Choroid plexus epithelial cell (primary cell): ENCODE data around the gene C16orf90.

Experiments used
- DNase-seq: peaks from one replicate; pipeline ENCODE4 v3.0.0-alpha.2; 2010; ENCODE audit warnings: low read depth
- H3K4me3 ChIP-seq: 2 replicates; pipeline ENCODE4 v1.5.1; 2011; ENCODE audit warnings: low read depth, mild to moderate bottlenecking, control low read depth, low read length, moderate library complexity
- TF ChIP-seq, protein P1 (sequence below): conservative IDR thresholded peaks from 2 replicates; pipeline ENCODE4 v1.5.1; 2011; ENCODE audit warnings: low read depth, mild to moderate bottlenecking, control low read depth, inconsistent platforms, low read length, moderate library complexity

C16orf90 gene

DNA sequence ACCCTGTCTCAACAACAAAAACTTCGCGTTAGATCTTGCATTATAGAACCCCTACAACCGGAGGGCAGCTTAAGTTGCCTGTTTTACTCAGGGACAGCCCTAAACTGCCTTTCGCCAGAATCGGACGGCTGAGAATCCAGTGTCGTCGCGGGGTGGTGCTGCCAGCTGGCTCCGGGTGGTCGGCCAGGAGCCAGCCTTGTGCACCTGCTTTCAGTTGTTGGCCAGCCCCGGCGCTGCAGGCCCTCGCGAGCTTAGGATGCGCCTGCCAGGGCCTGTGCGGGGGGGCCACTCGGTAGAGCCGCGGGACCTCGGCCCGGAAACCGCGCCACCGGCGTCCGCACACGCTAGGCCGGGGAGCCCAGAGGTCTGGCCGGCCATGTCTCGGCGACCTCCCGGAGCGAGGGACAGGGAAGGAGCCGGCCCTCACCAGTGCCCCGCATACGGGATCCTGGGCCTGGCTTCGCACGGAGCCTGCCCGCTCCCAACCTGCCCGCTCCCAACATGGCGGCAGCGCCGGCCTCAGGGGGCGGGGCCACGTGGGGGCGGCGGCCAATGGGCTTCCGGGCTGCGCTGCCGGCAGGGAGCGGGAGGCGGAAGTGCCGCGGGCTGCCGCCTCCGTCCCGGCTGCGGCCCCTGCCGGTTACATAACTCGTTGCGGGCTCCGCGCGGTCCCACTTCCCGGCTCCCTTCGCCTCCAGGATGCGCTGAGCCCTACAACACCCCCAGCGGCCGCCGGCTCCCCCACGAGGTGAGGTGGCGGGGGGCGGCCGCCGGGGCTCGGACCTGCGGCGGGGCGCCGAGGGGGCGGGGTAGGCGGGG, 37.6 kb downstream of the C16orf90 start:
- H3K4me3 ChIP-seq, result peak overlapping the region; percentile 93
- DNase-seq, result peak; percentile 91

GRCh38 chr16:3454631-3455147, 40.6 kb downstream of the C16orf90 start:
- TF ChIP-seq, protein P1, sequence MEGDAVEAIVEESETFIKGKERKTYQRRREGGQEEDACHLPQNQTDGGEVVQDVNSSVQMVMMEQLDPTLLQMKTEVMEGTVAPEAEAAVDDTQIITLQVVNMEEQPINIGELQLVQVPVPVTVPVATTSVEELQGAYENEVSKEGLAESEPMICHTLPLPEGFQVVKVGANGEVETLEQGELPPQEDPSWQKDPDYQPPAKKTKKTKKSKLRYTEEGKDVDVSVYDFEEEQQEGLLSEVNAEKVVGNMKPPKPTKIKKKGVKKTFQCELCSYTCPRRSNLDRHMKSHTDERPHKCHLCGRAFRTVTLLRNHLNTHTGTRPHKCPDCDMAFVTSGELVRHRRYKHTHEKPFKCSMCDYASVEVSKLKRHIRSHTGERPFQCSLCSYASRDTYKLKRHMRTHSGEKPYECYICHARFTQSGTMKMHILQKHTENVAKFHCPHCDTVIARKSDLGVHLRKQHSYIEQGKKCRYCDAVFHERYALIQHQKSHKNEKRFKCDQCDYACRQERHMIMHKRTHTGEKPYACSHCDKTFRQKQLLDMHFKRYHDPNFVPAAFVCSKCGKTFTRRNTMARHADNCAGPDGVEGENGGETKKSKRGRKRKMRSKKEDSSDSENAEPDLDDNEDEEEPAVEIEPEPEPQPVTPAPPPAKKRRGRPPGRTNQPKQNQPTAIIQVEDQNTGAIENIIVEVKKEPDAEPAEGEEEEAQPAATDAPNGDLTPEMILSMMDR, result no peak
- no peak overlapping the region for H3K4me3 ChIP-seq
- no peak for DNase-seq

More for the DNA sequence above, 37.6 kb downstream of the C16orf90 start:
- TF ChIP-seq, protein P1, result peak; percentile 51

GRCh38 chr16:3454093-3454492, 41.2 kb downstream of the C16orf90 start:
- DNase-seq, result no peak
- H3K4me3 ChIP-seq, result no peak overlapping the region
- TF ChIP-seq, protein P1, result no peak

DNA sequence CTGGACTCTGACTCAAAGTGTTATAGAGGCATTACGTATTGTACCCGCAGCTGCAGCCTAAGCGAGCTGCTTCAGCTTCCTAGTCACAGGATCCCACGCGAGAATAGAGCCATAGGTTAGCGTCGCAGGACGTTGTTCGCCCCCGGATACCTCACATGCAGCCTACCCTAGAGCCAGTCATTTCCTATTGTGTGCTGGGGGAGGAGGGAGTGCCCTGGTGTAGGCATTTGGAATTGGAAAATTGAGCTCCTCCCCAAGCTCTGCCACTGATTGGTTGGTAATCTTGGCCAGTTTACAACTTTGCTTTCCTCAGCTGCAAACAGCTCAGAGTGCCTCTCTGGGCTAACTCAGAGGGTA, 51.3 kb downstream of the C16orf90 start:
- DNase-seq, result peak; percentile 80
- TF ChIP-seq, protein P1, result peak; percentile 19
- peak overlapping the region; percentile 57 for H3K4me3 ChIP-seq
